ENCODE data around the gene VSIG4. TPM values are rescaled to one million over a fixed set of nuclear protein-coding genes. Genes with fewer than 3 reads are reported as not detected.

VSIG4 gene, protein sequence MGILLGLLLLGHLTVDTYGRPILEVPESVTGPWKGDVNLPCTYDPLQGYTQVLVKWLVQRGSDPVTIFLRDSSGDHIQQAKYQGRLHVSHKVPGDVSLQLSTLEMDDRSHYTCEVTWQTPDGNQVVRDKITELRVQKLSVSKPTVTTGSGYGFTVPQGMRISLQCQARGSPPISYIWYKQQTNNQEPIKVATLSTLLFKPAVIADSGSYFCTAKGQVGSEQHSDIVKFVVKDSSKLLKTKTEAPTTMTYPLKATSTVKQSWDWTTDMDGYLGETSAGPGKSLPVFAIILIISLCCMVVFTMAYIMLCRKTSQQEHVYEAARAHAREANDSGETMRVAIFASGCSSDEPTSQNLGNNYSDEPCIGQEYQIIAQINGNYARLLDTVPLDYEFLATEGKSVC
- not detected in 2 replicates for total RNA-seq

DNA sequence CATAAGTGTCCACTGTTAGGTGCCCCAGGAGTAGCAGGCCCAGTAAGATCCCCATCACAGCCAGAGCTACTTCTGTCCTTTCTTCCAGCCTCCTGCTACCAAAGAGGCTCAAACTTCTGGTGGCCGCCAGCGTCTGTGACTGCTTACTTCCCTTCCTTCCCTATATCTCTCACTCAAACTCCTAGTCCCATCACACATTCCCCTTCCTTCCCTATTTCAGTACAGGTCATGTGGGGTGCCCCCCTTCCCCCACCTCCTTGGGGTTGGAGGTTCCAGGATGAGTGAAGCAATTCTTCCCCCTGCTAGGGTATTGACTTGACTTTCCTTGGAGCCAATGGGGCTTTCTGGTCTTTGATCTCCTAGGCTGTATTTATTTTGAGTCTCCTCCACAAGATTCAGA lies at the start of gene VSIG4:
VSIG4 (minus strand) TSS at position 137 of the 400 bp plus-strand sequence; CDS start at position 55, 82 bp downstream.

Other genes starting within 250 kb of the VSIG4 start
- 0.16 and 1.9 TPM in 2 replicates for gene HEPH, start 124.2 kb upstream of the VSIG4 start, total RNA-seq

Data from bladder microvascular endothelial cell (primary cell).